OCI-LY1 (cell line): Measurements from ENCODE around the gene MAP1S.

Experiments
- EZH2 ChIP-seq: fragments of 200-600 bp; sonication (generic), shearing (Covaris generic); IDR thresholded peaks from 2 replicates; pipeline ENCODE4 v1.8.0; 2017; ENCODE audit warnings: borderline replicate concordance, mixed run types, mild to moderate bottlenecking, antibody characterized with exemption, low read length, moderate library complexity, mixed read lengths
- TF ChIP-seq, protein P1 (sequence below): fragments of 200-600 bp; sonication (generic), shearing (Covaris generic); IDR thresholded peaks from 2 replicates; pipeline ENCODE4 v1.5.1; 2017; ENCODE audit warnings: mild to moderate bottlenecking, antibody characterized with exemption, low read length, moderate library complexity, mixed read lengths

DNA sequence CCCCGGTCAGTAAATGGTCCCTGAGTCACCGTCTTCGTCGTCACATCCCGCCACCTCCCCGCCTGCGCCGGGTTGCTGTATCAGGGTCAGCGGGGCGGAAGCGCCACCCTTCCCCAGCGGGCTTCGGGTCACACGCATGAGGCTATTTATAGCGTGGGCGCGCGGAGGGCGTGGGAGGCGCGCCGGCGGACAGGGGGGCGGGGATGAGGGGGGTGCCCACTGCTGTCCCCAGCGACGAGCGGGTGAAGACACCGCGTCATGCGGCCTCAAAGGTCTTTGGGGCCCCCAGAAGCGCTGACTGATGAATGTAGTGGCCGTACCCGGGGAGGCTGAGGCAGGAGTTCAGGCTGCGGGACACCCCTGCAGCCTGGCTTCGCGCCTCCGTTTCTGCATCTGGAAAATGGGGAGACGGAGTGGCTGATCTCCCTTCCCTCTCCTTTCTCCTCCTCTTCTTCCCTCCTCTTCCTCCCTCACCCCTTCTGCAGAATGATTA is 39.0 kb upstream of the MAP1S start:
- no peak for TF ChIP-seq EZH2
- TF ChIP-seq, protein P1, sequence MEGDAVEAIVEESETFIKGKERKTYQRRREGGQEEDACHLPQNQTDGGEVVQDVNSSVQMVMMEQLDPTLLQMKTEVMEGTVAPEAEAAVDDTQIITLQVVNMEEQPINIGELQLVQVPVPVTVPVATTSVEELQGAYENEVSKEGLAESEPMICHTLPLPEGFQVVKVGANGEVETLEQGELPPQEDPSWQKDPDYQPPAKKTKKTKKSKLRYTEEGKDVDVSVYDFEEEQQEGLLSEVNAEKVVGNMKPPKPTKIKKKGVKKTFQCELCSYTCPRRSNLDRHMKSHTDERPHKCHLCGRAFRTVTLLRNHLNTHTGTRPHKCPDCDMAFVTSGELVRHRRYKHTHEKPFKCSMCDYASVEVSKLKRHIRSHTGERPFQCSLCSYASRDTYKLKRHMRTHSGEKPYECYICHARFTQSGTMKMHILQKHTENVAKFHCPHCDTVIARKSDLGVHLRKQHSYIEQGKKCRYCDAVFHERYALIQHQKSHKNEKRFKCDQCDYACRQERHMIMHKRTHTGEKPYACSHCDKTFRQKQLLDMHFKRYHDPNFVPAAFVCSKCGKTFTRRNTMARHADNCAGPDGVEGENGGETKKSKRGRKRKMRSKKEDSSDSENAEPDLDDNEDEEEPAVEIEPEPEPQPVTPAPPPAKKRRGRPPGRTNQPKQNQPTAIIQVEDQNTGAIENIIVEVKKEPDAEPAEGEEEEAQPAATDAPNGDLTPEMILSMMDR = no peak
